GM18868 (cell line): ENCODE results near the gene WDFY4.

Experiments used
- ATAC-seq: cut with Tn5 transposase; IDR thresholded peaks from one replicate; pipeline ENCODE4 v1.9.1; 2021; ENCODE audit warnings: mild to moderate bottlenecking, moderate library complexity; ENCODE audit not compliant: unreplicated experiment

The WDFY4 gene

DNA sequence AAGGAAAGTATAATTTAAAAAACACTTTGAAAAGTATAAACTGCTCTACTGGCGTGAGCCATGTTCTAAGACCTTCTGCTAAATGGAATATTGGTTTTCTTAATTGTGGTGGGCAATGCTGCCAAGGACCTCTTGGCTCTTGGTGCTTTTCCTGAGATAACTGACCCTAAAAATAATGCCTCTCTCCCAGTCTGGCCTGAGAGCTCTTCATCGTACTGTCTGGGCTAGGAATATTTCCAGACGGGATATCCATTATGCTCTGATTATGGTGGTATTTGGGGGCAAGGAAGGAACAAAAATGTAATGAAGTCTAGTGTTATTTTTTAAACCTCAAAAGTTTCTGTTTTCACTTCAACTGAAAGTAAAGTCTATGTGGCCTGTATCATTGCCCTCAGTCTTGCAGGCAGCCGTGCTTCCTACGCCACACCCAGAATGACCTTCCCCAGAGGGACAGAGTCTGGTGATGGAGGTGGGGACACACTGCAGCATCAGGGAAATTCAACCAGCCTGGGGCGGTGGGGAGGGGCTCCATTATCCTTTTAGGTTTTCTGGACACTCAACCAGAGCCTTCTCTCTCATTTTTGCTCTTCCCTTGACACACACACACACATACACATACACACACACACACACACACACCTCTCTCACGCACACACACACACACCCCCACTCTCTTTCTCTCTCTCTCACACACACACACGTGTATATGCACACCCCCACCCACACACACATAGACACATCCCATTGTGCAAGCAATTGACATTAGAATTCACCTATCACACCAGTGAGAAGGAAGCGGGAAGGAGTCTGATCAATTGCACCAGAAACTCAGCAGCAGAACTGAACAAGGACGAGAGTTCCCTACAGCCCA lies 155.4 kb downstream of the WDFY4 start:
- ATAC-seq, result no peak

GRCh38 chr10:48842231-48842630 lies 157.6 kb downstream of the WDFY4 start:
- ATAC-seq, result no peak

- no peak for ATAC-seq
Measured at GRCh38 chr10:48843198-48843597, 158.5 kb downstream of the WDFY4 start.

- ATAC-seq, result no peak
Measured at GRCh38 chr10:48844616-48845015, 159.9 kb downstream of the WDFY4 start.

DNA sequence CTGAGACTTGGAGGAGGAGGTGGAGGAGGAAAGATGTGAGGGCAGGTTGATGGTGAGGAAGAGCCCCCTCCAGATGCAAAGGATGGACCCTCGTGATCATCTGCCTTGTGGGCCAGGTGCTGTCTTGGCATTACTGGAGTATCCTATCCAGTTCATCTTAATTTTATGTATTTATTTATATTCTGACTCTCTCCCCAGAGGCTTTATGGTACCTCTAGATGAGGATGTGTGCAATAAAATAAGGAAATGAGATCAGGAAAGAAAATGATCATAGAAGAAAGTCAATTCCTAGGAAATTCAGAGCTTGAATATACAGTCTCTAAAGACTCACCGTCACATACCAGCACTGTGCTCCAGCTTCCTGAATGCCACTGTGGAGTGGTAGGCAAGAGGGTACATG lies 160.8 kb downstream of the WDFY4 start:
- no peak for ATAC-seq

GRCh38 chr10:48847691-48848090 lies 163.0 kb downstream of the WDFY4 start:
- ATAC-seq, result no peak

DNA sequence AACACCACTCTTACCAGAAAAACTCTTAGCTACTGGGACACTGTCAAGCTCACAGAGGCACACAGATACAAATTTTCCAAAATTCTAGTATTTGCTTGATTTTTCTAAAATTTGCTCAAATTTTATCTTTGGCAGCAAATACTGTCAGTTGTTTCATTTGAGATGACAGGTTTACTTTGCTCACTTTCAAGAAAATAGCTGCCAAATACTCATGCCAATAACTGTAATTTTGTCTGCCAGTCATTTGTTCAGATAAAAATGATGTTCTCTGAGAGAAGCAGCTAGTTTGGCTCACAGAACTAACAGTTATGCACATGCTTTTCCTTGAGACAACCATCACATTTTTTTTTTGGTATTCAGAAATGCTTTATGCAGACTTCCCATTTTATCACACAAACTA lies 172.2 kb downstream of the WDFY4 start:
- ATAC-seq, result no peak

DNA sequence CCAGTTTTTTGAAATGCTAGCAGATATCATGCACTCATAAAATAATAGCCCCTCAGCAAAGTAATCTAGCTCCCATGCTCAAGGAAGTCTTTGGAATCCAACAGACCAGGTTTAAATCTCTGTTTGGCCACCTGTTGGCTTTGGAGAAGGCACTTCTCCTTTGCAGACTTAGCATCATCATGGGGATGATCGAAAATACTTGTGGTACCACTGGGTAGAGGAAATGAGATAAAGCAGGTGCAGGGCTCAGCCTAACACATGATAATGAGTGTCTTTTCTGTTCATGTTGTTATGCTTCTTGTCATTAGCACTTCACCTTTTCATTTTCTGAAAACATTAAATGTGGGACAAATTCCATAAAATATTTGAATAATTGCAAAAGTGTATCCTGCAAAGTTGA lies 187.6 kb downstream of the WDFY4 start:
- ATAC-seq, result no peak

- ATAC-seq, result no peak
Measured at GRCh38 chr10:48878091-48878490, 193.4 kb downstream of the WDFY4 start.

GRCh38 chr10:48879451-48879850 lies 194.8 kb downstream of the WDFY4 start:
- no peak for ATAC-seq

DNA sequence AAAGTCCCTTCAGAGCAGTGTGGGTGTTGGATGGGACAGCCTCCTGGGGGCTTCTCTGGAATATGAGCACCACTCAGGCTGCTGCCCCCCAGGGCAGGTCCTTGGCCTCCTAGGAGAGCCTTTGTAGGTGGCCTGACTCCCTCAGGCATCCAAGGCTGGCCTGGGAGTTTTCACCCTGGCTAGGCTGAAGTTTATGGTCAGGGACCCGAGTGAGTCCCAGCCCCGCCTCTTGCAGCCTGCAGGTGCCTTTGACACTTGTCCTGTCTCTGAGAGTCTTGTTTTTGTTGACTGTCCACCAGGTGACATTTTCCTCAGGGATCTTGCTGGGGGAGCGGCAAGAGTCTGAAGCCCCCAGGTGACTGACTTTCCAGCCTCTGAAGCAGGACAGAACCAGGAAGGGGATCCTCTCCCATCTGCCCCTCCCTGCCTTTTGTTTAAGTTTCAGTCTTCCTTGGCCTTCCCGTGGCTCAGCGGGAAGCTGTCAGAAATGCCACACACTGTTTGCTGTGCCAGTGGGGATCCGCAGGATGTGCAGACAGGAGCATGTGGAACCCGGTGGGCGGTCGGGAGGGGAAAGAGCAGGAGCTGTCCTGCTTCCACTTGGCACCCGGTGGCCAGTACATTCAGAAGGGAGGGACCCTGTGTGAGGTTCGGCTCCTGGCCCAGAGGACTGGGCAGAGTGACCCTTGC lies 195.5 kb downstream of the WDFY4 start:
- no peak for ATAC-seq

DNA sequence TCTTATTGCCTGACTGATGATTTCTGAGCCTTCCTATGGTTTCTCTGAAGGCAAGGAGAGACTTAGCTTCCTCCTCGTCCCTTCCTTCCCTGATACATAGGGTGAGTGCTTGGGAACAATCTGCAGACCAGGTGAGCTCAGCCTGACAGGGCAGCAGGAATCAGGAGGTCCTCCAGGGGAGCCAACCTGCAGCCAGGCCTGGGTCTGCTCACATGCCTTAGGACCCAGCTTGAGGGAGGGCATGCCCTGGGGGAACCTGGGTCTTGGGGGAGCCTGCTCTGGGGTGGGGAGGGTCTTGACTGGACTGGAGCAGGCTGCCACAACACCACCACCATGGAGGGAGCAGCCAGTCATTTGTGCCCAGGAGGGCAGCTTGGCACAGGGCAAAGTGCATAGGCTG lies 197.3 kb downstream of the WDFY4 start:
- ATAC-seq, result no peak

GRCh38 chr10:48882881-48883280 lies 198.2 kb downstream of the WDFY4 start:
- no peak for ATAC-seq

- no peak for ATAC-seq
Measured at GRCh38 chr10:48883701-48884100, 199.0 kb downstream of the WDFY4 start.

GRCh38 chr10:48884179-48885045 lies 199.7 kb downstream of the WDFY4 start:
- no peak for ATAC-seq

DNA sequence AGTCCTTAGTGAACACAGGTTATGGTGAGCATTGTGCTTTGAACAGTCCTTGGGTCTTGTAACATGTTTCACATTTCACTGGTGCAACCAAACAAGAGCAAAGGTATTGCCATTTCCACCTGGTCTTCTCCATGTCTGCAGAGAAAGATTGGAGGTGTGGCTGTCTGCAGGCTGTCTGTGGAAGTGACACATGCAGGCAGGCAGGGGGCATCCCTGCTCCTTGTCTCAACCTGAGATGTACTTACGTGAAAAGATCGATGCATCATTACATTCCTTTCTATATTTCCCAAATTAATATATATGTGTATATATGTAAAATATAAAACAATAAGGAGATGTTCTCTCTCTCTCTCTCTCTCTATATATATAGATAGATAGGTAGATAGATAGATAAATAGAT lies 200.7 kb downstream of the WDFY4 start:
- ATAC-seq, result no peak

GRCh38 chr10:48887982-48888381 lies 203.3 kb downstream of the WDFY4 start:
- ATAC-seq, result no peak

DNA sequence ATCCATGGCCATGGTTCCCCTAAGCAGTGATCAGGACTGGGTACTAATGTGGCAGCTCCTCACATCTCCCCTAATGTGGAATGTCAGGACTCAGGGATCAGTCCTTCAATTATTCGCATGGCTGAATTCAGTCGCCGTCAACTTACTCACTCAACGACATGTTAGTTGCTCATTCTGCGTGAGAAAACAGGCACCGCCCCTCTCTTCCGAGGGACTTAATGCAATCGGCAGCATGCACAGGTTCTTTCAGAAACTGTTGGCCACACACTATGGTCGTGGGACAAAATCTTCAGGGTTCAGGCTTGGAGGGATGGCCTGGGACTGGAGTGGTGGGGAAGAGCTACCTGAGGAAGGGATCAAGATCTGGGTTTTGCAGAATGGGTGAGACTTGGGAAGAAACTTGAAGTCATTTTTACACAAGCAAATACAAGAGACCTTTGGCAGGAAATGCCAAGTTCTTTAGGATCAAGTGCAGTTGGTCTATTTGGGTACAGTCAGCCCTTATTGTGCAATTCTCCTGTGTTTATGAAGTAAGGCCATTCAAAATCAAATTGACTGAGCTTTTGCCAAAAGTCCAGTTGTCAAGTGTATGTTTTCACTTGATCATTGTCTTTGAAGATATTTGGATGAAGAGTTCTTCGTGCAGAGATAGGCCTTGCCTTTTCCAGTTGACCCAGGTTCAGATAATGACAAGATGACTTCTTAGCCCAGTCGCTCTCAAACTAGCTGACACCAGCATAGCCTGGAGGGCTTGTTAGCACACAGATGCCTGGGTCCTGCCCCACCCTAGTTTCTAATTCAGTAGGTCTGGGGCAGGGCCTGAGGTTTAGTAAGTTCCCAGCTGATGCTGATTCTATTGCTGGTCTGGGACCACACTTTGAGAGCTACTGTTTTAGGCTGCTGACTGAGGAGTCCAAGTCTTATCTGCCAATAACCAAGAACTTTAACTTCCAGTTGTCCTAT lies 206.5 kb downstream of the WDFY4 start:
- ATAC-seq, result no peak

GRCh38 chr10:48894911-48895802 lies 210.5 kb downstream of the WDFY4 start:
- no peak for ATAC-seq
